IMR-90 (cell line): Measurements from ENCODE around the gene KIF6. TPM values are rescaled to one million over a fixed set of nuclear protein-coding genes. Genes with fewer than 3 reads are reported as not detected.

ENCODE experiments used
- ATAC-seq: fragments of 200-7000 bp; cut with Tn5 transposase; 2 replicates; pipeline ENCODE4 v1.9.1; 2020; ENCODE audit warnings: low read depth, mild to moderate bottlenecking, moderate library complexity
- BruUV-seq: library from RNA; stranded (reverse); fragments of 400-500 nt; replicated peaks from 2 replicates; lab custom pipeline; 2021; lab: Mats Ljungman, UMichigan
- CTCF ChIA-PET: fragments of 300-600 bp; formaldehyde crosslinking; extraction: SDS; loops from one replicate; lab custom pipeline; 2021; ENCODE audit warnings: antibody characterized with exemption; lab: Yijun Ruan, JAX
- POLR2A ChIA-PET: fragments of 300-600 bp; sonication (Branson Sonifier 250); formaldehyde crosslinking; loops from one replicate; lab custom pipeline; 2022; ENCODE audit warnings: antibody characterized with exemption; ENCODE audit not compliant: unreplicated experiment; lab: Charles Lee
- DNase-seq: peaks from one replicate; pipeline ENCODE4 v3.0.0; 2013
- H2AFZ ChIP-seq: replicated peaks from 2 replicates; pipeline ENCODE3; 2013; ENCODE audit warnings: low read length, mild to moderate bottlenecking; ENCODE audit not compliant: poor library complexity
- H2AK5ac ChIP-seq: 2 replicates; pipeline ENCODE4 v1.6.1; 2013; ENCODE audit warnings: low read depth, low read length, inconsistent platforms
- H2AK9ac ChIP-seq: replicated peaks from 2 replicates; pipeline ENCODE3; 2013; ENCODE audit warnings: mild to moderate bottlenecking, low read depth, low read length, moderate library complexity; ENCODE audit not compliant: poor library complexity
- H2BK120ac ChIP-seq: 2 replicates; pipeline ENCODE4 v1.6.1; 2013; ENCODE audit warnings: low read depth, low read length, inconsistent platforms
- H2BK15ac ChIP-seq: 3 replicates; pipeline ENCODE4 v1.6.1; 2013; ENCODE audit warnings: low read depth, low read length, inconsistent platforms
- H2BK20ac ChIP-seq: 2 replicates; pipeline ENCODE4 v1.6.1; 2013; ENCODE audit warnings: low read depth, mild to moderate bottlenecking, inconsistent platforms, low read length, moderate library complexity
- H2BK5ac ChIP-seq: 2 replicates; pipeline ENCODE4 v1.6.1; 2013; ENCODE audit warnings: mild to moderate bottlenecking, low read depth, low read length, inconsistent platforms; ENCODE audit not compliant: poor library complexity, severe bottlenecking
- H3K14ac ChIP-seq: replicated peaks from 2 replicates; pipeline ENCODE4 v1.6.1; 2013; ENCODE audit warnings: low read depth, low read length, inconsistent platforms
- H3K18ac ChIP-seq: 2 replicates; pipeline ENCODE4 v1.6.1; 2013; ENCODE audit warnings: low read depth, low read length, control low read depth
- H3K23ac ChIP-seq: 2 replicates; pipeline ENCODE4 v1.6.1; 2013; ENCODE audit warnings: low read depth, low read length, inconsistent platforms
- H3K27ac ChIP-seq: 2 replicates; pipeline ENCODE4 v1.5.1; 2013; ENCODE audit warnings: mild to moderate bottlenecking, control low read depth, low read length; ENCODE audit not compliant: insufficient read depth
- H3K27me3 ChIP-seq: 2 replicates; pipeline ENCODE4 v1.6.1; 2013; ENCODE audit warnings: low read length; ENCODE audit not compliant: control insufficient read depth, insufficient read depth
- H3K36me3 ChIP-seq: 2 replicates; pipeline ENCODE4 v1.6.1; 2013; ENCODE audit warnings: low read length, mixed read lengths; ENCODE audit not compliant: control insufficient read depth, insufficient read depth
- H3K4ac ChIP-seq: 2 replicates; pipeline ENCODE4 v1.6.1; 2013; ENCODE audit warnings: low read depth, low read length, inconsistent platforms
- H3K4me1 ChIP-seq: 2 replicates; pipeline ENCODE4 v1.6.1; 2013; ENCODE audit warnings: low read length, mixed read lengths; ENCODE audit not compliant: control insufficient read depth, insufficient read depth
- H3K4me2 ChIP-seq: 2 replicates; pipeline ENCODE4 v1.6.1; 2013; ENCODE audit warnings: low read depth, mild to moderate bottlenecking, control low read depth, low read length, moderate library complexity
- H3K4me3 ChIP-seq: 2 replicates; pipeline ENCODE4 v1.5.1; 2013; ENCODE audit warnings: low read depth, mild to moderate bottlenecking, control low read depth, low read length, moderate library complexity; ENCODE audit not compliant: insufficient read depth
- H3K56ac ChIP-seq: 2 replicates; pipeline ENCODE4 v1.6.1; 2013; ENCODE audit warnings: low read length, inconsistent platforms; ENCODE audit not compliant: insufficient read depth; ENCODE audit errors: extremely low read depth
- H3K79me1 ChIP-seq, 2 experiments: 2 replicates each; pipeline ENCODE4 v1.6.1; 2013; ENCODE audit warnings: low read length in 2 of 2, inconsistent platforms in 1 of 2, low read depth in 1 of 2
- H3K9ac ChIP-seq: 2 replicates; pipeline ENCODE4 v1.6.1; 2013; ENCODE audit warnings: low read depth, low read length, control low read depth
- H3K9me1 ChIP-seq: 2 replicates; pipeline ENCODE4 v1.6.1; 2013; ENCODE audit warnings: low read length, inconsistent platforms; ENCODE audit not compliant: insufficient read depth
- H3K9me3 ChIP-seq: 2 replicates; pipeline ENCODE4 v1.6.1; 2013; ENCODE audit warnings: low read length; ENCODE audit not compliant: control insufficient read depth, insufficient read depth
- H4K20me1 ChIP-seq: 2 replicates; pipeline ENCODE4 v1.6.1; 2013; ENCODE audit warnings: low read length, inconsistent platforms; ENCODE audit not compliant: insufficient read depth
- H4K5ac ChIP-seq: 2 replicates; pipeline ENCODE4 v1.6.1; 2013; ENCODE audit warnings: mild to moderate bottlenecking, low read depth, low read length, control low read depth
- H4K8ac ChIP-seq, 2 experiments: 2 replicates each; pipeline ENCODE4 v1.6.1; 2013; ENCODE audit warnings: low read depth in 2 of 2, low read length in 2 of 2, control low read depth in 1 of 2, inconsistent platforms in 1 of 2
- H4K91ac ChIP-seq: 2 replicates; pipeline ENCODE4 v1.6.1; 2013; ENCODE audit warnings: low read depth, low read length, inconsistent platforms; ENCODE audit not compliant: insufficient read depth
- BHLHE40 ChIP-seq: fragments of 150-350 bp; IDR thresholded peaks from 2 replicates; pipeline ENCODE4 v1.6.1; 2016; ENCODE audit warnings: mild to moderate bottlenecking, low read depth, low read length
- CEBPB ChIP-seq: IDR thresholded peaks from 2 replicates; pipeline ENCODE4 v1.6.1; 2012; ENCODE audit warnings: low read depth, low read length, improper control_type of control experiment
- CHD1 ChIP-seq: IDR thresholded peaks from 2 replicates; pipeline ENCODE4 v1.6.1; 2012; ENCODE audit warnings: low read depth, low read length, improper control_type of control experiment
- FOS ChIP-seq: fragments of 150-350 bp; IDR thresholded peaks from 2 replicates; pipeline ENCODE4 v1.6.1; 2016; ENCODE audit warnings: low read depth, low read length
- MAZ ChIP-seq: IDR thresholded peaks from 2 replicates; pipeline ENCODE4 v1.6.1; 2012; ENCODE audit warnings: low read depth, mild to moderate bottlenecking, low read length, improper control_type of control experiment, moderate library complexity, borderline replicate concordance
- MXI1 ChIP-seq: IDR thresholded peaks from 2 replicates; pipeline ENCODE4 v1.6.1; 2012; ENCODE audit warnings: low read depth, mild to moderate bottlenecking, low read length, moderate library complexity, borderline replicate concordance
- NFE2L2 ChIP-seq: fragments of 150-350 bp; IDR thresholded peaks from 2 replicates; pipeline ENCODE4 v1.6.1; 2016; ENCODE audit warnings: low read depth, mild to moderate bottlenecking, low read length
- POLR2A ChIP-seq: IDR thresholded peaks from 2 replicates; pipeline ENCODE4 v1.6.1; 2012; ENCODE audit warnings: mild to moderate bottlenecking, low read depth, low read length
- RAD21 ChIP-seq: IDR thresholded peaks from 2 replicates; pipeline ENCODE4 v1.6.1; 2012; ENCODE audit warnings: low read length, improper control_type of control experiment
- RCOR1 ChIP-seq: IDR thresholded peaks from 2 replicates; pipeline ENCODE4 v1.6.1; 2012; ENCODE audit warnings: mild to moderate bottlenecking, low read length, improper control_type of control experiment; ENCODE audit not compliant: insufficient replicate concordance
- SMC3 ChIP-seq: fragments of 150-350 bp; IDR thresholded peaks from 2 replicates; pipeline ENCODE4 v1.6.1; 2016; ENCODE audit warnings: low read depth, mild to moderate bottlenecking, antibody characterized with exemption, low read length, moderate library complexity
- USF2 ChIP-seq: fragments of 150-350 bp; IDR thresholded peaks from 2 replicates; pipeline ENCODE4 v1.6.1; 2017; ENCODE audit warnings: mild to moderate bottlenecking, antibody characterized with exemption, low read length, low read depth
- WGBS, 2 experiments: methylation state at CpG; one replicate each; pipeline versions ENCODE4 v1.1.5 to v1.1.7; 2013; ENCODE audit warnings: missing lambda C conversion rate in 2 of 2; ENCODE audit not compliant: insufficient read length in 1 of 2; ENCODE audit errors: extremely low coverage in 2 of 2; 5-methylcytosine and 5-hydroxymethylcytosine counted together
- dilution Hi-C: fragments of 300-500 bp; cut with HindIII; formaldehyde crosslinking; loops from one replicate; pipeline ENCODE4 v1.14.3; 2018; ENCODE audit warnings: low sequenced_read_pairs; ENCODE audit not compliant: unreplicated experiment
- in situ Hi-C: fragments of 300-500 bp; cut with MboI; formaldehyde crosslinking; loops from 3 replicates; pipeline ENCODE4 v1.14.3; 2019; ENCODE audit warnings: low sequenced_read_pairs, inconsistent platforms, mixed read lengths
- intact Hi-C: fragments of 100-400 bp; cut with micrococcal nuclease; formaldehyde crosslinking; loops from 2 replicates; pipeline ENCODE4 v1.10.0; 2022
- polyA plus RNA-seq, 3 experiments: library from polyadenylated mRNA; depleted of rRNA; stranded (reverse); fragments of >200 nt; gene quantifications; 2 replicates each; pipeline ENCODE4 v1.2.3, GENCODE V29; 2012; ENCODE audit warnings: low replicate concordance in 1 of 3
- total RNA-seq: library from RNA; depleted of rRNA; stranded (reverse); fragments of >200 nt; gene quantifications from 2 replicates; pipeline ENCODE4 v1.2.3, GENCODE V29; 2012
- TF ChIP-seq, protein P1 (sequence below): fragments of 150-350 bp; IDR thresholded peaks from 2 replicates; pipeline ENCODE4 v1.6.1; 2016; ENCODE audit warnings: low read depth, mild to moderate bottlenecking, low read length, moderate library complexity, borderline replicate concordance

KIF6 gene
- total and polyA plus RNA-seq, 2 of the 4 experiments (the other 2 are of a cell fraction), result under 0.01 to 0.10 TPM

GRCh38 chr6:39302669-39303424 lies 422.4 kb downstream of the KIF6 start (continued):
- TF ChIP-seq, protein P1, sequence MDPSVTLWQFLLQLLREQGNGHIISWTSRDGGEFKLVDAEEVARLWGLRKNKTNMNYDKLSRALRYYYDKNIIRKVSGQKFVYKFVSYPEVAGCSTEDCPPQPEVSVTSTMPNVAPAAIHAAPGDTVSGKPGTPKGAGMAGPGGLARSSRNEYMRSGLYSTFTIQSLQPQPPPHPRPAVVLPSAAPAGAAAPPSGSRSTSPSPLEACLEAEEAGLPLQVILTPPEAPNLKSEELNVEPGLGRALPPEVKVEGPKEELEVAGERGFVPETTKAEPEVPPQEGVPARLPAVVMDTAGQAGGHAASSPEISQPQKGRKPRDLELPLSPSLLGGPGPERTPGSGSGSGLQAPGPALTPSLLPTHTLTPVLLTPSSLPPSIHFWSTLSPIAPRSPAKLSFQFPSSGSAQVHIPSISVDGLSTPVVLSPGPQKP, result no peak

- H4K5ac ChIP-seq, result no peak overlapping the region
- H3K9me1 ChIP-seq, result no peaks in the 10 kb centered on the region
- TF ChIP-seq, protein P1, result no peak
- TF ChIP-seq USF2 (no peak), NFE2L2 (no peak), MAZ (no peak), SMC3 (no peak), CEBPB (no peak), MXI1 (no peak), BHLHE40 (no peak), FOS (no peak), POLR2A (no peak), RCOR1 (no peak), RAD21 (no peak), CHD1 (no peak)
- no peak overlapping the region for H2AK9ac ChIP-seq
- no peak overlapping the region for H4K91ac ChIP-seq
- H3K14ac ChIP-seq, result no peak overlapping the region
- no peaks in the 10 kb centered on the region; the same call in 1 of the 2 replicates for H3K27me3 ChIP-seq
- H3K27ac ChIP-seq, result no peak overlapping the region
- no peak overlapping the region for H3K56ac ChIP-seq
- H4K20me1 ChIP-seq, result no peaks in the 10 kb centered on the region
- ChIA-PET POLR2A (no interaction called here), CTCF (interaction anchor here (1.1 to 1.2 kb wide), 2 partner anchors 112 to 305 kb away, joined by 3 to 5 read pairs; no protein-coding TSS in a partner anchor)
- intact Hi-C loops, result loop anchor here (2.0 kb wide), 1 partner anchor 305 kb away; no protein-coding TSS in a partner anchor
- H2BK120ac ChIP-seq, result no peak overlapping the region
- H4K8ac ChIP-seq, result no peak overlapping the region
- no peak for ATAC-seq
- DNase-seq, result no peak
- H3K9ac ChIP-seq, result no peak overlapping the region
- no peak overlapping the region for H3K4ac ChIP-seq
- H3K9me3 ChIP-seq, result no peaks in the 10 kb centered on the region
- H2BK20ac ChIP-seq, result no peak overlapping the region
- dilution Hi-C loops, result no loop called here
- no peak overlapping the region for H3K18ac ChIP-seq
- H3K4me2 ChIP-seq, result no peak overlapping the region
- H3K4me3 ChIP-seq, result no peak overlapping the region
- no peak overlapping the region for H3K23ac ChIP-seq
- H3K4me1 ChIP-seq, result no peaks in the 10 kb centered on the region
- BruUV-seq, result no TSS peak
- WGBS, 2 experiments, result no CpG with 5 or more reads among the region's 2 CpGs
- no peak overlapping the region for H2BK15ac ChIP-seq
- in situ Hi-C loops, result loop anchor here (10.0 kb wide), 1 partner anchor 327 kb away; no protein-coding TSS in a partner anchor
- H2AFZ ChIP-seq, result no peak overlapping the region
- H3K79me1 ChIP-seq, result no peaks in the 10 kb centered on the region
- no peak overlapping the region for H2AK5ac ChIP-seq
- no peaks in the 10 kb centered on the region for H3K36me3 ChIP-seq
- H2BK5ac ChIP-seq, result no peak overlapping the region
Observed at GRCh38 chr6:39302011-39302410, 423.2 kb downstream of the KIF6 start.
